Activated CD4-positive, alpha-beta T cell treated with anti-CD3 and anti-CD28 coated beads, Interleukin-2, Interleukin-6, amounts not matched to agents 100 ng/mL and 50 ng/mL, durations not matched to agents 16 hours and 8 hours (primary cell): Measurements from ENCODE around the gene CZIB.
"Not testable (repeated sequence)": the region's sequence is repeated elsewhere in the genome, so short reads cannot be mapped to it uniquely, and the experiment has no call there.

Experiments
- DNase-seq: peaks from one replicate; pipeline ENCODE4 v3.0.0-alpha.2; 2020

Gene CZIB

DNA sequence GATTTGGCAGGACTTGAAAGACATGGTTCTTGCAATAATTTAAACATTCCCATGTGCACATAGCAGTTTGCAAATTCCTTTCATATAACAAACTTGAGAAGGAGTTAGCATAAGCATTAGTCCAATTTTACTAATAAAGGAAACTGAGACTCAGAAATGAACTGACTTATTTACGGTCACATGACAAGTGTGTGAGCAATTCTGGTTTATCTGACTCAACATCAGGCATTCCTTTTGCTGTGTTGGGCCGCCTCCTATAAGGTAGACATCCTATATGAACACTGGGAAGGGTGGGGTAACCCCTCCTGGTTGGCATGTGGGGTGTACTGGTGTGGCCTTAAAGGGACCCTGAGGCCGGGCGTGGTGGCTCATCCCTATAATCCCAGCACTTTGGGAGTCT lies 32.3 kb downstream of the CZIB start:
- no peak for DNase-seq

DNA sequence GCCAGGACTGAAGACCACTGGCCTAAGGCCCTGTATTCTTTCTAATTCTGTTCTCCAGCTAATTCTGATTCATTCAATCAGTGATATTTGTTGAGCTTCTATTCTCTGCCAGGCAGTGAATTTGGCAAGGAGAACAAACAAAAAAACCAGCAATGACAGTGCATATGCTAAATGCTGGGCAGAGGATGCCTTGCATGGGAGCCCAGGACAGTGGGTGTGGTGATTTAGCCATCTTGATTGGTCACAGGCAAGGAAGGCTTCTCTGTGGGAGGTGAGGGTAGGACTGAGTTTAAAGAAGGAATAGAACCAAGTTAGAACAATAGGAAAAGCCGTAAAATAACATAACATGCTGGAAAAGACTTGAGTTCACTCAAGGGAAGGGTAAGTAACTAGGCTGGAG lies 33.0 kb downstream of the CZIB start:
- no peak for DNase-seq

DNA sequence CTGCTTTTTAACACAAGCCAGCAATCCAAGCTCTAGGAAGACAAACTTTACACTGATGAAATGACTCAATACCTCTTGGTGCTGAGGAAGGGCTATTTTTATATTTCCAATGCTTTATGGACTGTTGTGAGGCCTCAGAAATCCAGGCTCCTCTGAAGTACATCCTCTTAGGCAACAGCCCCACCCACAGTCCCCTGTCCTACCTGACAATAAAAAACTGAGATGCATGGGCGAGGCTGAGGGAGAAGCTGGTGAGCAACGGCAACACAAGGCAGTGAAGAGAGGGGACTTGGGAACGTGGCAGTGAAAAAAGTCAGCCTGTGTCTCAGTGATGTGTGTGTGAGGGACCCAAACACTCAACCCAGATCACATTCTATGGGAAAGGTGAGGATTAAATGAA lies 33.9 kb downstream of the CZIB start:
- DNase-seq = no peak

DNA sequence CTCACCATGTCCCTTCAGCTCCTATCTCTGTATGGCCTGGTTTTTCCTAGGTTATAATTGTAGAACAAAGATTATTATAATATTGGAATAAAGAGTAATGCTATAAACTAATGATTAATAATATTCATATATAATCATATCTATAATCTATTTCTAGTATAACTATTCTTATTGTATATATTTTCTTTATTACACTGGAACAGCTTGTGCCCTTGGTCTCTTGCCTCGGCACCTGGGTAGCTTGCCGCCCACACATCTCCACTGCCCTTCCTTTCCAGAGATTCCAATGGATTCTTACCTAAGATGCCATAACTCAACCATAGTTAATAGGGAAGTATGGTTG lies 34.5 kb downstream of the CZIB start:
- DNase-seq = not testable (repeated sequence)

DNA sequence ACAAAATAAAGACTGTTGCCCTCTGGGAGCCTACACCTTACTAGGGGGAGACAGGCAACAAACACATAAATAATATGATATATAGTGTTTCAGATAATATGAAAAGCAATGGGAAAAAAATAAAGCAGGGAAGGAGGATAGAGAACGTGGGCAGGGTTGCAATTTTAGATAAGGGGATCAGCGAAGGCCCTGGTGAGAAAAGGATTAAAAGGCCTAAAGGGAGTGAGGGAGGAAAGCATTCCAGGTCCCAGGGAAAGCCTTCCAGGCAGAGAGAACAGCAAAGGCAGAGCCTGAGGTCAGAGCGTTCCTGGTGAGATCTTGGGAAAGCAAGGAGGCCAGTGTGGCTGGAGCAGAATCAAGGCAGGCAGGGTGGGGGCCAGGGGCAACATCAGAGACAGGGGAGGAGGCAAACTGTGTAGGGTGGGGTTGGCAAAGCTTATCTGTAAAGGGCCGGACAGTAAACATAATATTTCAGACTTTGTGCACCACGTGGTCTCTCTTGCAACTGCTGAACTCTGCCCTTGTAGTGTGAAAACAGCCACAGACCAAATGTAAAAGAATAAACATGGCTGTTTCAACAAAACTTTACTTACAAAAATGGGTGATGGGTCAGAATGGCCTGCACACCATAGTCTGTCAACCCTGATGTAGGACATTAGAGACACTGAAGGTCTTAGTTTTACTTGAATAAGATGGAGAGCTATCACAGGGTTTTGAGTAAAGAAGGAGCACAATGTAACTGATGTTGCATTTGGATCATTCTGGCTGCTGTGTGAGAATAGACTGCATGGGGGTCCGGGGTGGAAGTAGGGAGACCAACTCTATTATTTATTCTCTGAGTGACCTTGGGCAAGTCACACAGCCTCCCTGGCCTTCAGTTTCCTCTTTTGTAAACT lies 37.1 kb downstream of the CZIB start:
- DNase-seq = no peak

DNA sequence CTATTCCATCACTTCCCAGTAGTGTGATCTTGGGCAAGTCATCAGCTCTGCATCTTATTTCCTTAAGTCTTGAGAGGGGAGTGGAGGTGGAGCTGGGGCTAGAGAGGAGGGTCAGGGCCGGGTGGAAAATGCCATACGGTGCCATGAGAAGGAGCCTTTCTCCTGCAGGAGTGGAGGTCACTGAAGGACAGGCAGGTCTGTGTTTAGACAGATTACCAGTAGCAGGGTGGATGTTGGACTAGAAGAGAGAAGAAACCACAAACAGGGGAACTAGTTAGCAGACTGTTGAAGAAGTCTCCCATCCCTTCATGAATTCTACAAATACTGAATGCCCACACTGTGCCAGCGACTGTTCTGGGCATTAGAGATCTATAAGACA lies 37.7 kb downstream of the CZIB start:
- no peak for DNase-seq

DNA sequence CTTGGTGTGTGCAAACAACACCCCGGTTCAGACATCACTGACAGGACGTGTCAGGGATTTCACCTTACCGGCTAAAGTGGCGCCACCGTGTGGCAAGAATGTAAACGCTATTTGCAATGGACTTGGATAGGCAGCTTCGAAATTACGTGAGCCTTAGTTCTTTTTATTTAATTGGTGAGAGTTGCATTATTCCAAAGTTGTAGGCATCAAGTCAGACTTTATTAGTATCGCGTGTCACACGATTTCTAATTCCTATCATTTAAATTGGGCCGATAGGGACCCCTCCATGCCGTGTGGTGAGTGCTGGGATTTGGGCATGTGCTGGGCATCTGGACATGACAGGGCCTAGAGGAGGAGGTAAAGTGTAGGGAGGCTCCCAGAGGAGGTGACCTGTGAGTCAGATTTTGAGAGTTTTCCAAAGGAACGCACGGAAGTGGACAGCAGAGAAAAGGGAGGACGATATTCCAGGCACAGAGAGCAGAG lies 38.3 kb downstream of the CZIB start:
- DNase-seq = peak; percentile 85

DNA sequence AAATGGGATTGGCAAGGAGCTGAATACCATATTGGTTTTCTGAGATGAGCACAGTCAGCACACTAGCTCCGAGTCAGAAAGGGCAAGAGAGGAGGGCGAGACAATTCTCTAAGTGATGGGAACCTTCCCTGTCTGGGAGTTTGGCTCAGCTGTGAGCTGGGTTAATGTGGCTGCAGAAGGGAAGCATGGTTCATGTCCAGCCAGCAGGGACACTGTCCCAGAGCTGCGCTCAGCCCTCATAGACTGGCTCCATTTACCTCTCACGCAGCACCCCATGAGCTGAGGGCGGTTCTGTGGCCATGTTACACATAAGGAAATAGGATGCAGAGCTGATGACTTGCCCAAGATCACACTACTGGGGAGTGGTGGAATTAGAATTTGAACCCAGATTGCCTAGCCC lies 39.5 kb downstream of the CZIB start:
- no peak for DNase-seq

DNA sequence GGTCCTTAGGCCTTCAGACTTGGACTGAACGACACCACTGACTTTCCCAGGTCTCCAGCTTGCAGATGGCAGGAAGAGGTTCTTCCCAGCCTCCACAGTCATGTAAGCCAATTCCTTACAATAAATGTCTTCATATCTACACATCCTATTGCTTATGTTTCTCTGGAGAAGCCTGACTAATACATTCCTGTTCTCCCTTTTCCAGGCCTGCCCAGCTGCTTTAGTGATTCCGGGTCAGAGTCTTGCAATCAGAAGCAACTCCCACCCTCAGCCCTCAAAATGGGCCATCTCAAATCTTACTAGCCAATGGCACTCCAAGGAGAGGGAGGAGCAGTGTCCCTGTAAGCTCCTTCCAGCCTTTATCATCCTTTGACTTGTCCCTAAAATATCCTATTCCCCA lies 40.2 kb downstream of the CZIB start:
- DNase-seq = no peak

DNA sequence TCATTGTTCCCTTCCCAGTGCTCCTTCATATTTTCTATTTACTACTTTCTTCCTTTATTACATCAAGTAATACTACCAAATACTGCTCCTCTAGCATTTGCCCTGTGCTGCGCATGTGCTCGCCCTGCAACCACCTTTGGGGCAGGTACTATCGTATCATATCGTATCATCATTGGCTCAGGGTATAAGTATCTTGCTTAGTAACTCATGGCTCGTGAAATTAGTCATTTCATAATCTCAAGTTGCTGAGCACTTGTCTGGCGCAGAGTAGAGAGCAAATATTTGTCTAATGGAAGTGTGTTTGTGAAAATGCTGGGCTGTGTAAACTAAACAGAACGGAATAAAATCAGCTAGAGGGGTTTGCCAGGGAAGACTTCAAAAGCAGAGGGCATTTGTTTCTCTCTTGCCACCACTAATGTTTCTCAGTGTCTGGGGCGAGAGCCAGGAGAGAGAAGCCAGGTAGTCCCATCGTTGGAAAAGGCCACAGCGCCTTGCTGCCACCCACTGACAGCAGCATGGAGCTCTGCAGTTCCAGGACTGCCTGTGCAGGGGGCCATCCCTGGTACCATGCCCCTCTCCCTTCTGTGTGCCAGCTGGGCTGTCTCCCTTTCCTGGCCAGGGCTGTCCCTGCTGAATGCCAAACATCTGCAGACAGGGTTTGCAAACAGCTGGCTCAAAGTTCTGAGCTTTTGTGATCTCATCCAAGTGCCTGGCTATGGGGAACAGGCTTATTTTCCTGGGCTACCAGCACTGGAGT lies 43.8 kb downstream of the CZIB start:
- DNase-seq = no peak

DNA sequence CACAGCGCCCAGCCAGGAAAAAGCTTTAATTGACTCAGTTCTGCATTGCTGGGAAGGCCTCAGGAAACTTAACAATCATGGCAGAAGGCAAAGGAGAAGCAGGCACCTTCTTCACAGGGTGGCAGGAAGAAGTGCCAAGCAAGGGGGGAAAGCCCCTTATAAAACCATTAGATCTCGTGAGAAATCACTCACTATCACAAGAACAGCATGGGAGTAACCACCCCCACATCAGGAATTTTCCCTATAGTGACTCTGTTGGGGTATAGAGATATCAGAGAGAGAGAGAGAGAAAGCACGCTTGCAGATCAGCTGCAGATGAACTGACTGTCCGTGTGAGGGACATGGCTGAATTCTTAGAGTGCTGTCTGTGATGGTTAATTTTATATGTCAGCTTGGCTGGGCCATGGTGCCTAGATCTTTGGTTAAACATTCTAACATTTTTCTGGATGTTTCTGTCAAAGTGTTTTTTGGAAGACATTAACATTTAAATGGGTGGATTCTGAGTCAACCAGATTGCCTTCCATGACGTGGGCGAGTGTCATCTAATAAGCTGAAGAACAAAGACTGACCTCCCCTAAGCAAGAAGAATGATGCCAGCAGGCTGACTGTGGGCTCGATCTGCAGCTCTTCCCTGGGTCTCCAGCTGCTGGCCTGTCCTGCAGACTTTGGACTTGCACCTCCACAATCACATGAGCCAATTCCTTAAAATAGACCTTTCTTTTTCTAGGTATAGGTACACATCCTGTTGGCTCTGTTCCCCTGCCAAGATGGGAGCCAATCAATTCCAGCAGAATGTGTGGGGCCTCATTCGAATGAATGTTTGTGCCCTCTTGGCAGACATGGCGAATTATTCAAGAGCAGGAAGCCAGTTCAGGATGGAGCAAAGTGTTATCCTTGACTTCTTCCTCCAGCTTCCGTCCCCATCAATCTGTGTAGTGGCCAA lies 45.2 kb downstream of the CZIB start:
- DNase-seq = no peak

DNA sequence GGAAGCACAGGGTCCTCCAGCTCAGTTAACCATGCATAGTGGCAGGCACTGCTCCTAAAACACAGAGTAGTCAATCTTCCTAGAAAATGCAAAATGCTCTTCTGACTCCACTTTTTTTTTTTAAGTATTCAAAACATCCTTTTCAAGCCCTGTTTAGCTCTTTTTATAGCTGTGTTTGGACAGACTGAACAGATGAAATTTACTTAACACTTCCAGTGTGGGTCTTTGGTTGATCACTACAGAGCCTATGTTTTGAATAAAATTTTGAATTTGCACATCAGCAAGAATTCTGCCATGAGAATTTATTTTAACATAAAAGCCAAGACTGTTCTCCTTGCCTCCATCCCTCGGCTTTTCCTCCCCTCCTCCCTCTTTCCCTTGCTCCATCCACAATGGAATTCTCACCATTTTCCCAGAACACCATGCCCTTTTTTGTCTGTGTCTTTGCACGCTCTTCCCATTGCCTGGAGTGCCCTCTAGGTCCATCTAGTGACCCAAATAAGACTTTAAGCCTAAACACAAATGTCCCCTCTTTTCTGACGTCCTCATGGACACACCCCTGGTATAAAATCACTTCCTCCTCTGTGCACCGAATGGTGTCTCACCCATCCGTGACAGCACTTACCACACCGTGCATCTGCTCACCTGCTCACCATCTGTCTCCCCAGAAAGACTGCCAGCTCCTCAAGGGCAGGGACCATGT lies 47.9 kb downstream of the CZIB start:
- no peak for DNase-seq

DNA sequence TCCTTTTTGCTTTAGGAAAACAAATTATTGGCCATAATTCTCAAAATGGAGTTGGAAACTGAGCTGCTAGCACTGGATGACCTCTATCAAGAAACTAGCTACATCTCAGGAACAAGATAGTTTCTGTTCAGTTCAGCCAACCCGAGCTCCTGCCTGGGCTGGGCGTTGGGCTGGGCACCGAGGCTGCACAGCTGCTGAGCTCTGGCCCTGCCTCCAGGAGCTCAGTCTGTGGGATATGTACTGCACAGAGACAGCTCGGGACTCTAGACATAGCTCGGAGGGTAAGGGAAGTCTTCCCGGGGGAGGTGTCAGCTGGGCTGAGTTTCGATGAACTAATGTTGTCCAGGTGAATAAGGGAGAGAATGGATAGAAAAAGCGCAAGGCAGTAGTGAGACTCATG lies 53.5 kb downstream of the CZIB start:
- no peak for DNase-seq

DNA sequence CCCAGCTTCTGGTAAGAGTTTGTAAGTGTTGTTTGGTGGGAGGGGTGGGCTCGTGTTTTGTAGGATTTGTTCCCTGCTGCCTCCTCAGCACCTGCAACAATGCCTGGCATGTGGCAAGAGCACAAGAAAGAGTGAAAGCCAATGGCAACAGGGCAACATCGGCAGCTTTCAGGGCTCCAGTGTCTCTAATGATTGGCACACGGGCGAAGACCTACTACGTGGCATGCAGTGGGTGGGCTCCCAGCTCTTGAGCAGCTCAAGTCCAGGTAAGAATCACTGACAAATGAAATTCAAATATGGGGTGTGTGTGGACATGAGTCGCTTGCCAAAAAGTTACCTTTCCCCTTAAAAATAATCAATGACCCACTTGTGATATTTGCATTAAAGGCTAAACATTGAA lies 54.1 kb downstream of the CZIB start:
- DNase-seq = no peak

DNA sequence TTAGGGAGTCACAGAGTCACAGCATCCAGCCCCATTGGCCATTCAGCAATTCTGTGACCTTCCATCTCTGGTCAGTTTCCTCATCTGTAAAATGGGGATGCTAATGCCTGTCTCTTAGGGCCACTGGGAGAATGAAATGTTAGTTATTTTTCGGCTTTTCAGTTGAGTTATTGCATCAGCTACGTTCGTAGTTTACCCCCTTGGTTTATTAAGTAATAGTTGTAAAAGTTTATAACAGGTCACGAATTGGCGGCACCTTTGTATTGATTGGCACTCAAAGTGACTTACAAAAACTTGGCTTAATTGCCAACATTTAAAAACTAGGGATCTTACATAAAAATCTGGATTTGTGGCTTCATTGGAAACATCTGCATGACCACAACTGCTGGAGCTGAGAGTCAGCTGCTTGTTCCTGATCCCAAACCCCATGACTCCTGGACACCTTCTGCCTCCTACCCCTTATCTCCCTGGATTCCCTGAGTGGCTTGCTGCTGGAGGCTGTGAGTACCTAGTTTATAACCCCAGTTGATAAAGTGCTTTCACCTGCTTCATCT lies 54.9 kb downstream of the CZIB start:
- no peak for DNase-seq
